GM12891 (cell line): ENCODE measurements around the gene NAIF1.

Source experiments
- POLR2AphosphoS5 ChIP-seq: IDR thresholded peaks from 2 replicates; pipeline ENCODE4 v1.6.1; 2011; ENCODE audit warnings: low read depth, low read length, control low read depth
- POU2F2 ChIP-seq: IDR thresholded peaks from 2 replicates; pipeline ENCODE4 v1.6.1; 2011; ENCODE audit warnings: low read depth, mild to moderate bottlenecking, control low read depth, low read length, moderate library complexity
- SPI1 ChIP-seq: IDR thresholded peaks from 2 replicates; pipeline ENCODE4 v1.6.1; 2011; ENCODE audit warnings: low read depth, low read length, control low read depth

- no peak for TF ChIP-seq POLR2AphosphoS5
- TF ChIP-seq POU2F2, result no peak
- no peak for TF ChIP-seq SPI1
Observed at GRCh38 chr9:128056887-128057723, 10.0 kb downstream of the NAIF1 start.
